Measurements from ENCODE around the gene RFX2. TPM values are rescaled to one million over a fixed set of nuclear protein-coding genes. Genes with fewer than 3 reads are reported as not detected.
A peak's percentile ranks its signal among the peaks of the same experiment; 100 is the strongest.

Gene RFX2
- total RNA-seq, 1 experiment from 2014 or later = 3.7 TPM

GRCh38 chr19:5969476-5969875 lies 140.8 kb downstream of the RFX2 start:
- no peak overlapping the region for H3T11ph ChIP-seq (ENCODE audit: low read length)
- Mint-ChIP-seq H3K27me3 (ENCODE audit: low read depth) (no peaks in the 10 kb centered on the region), H3K9me3 (no peaks in the 10 kb centered on the region), H3K4me1 (peaks cover 25 to 35% of the 10 kb centered on the region in 2 experiments), H3K27ac (peak overlapping the region in 2 of 3 experiments; percentile 73 to 99; a peak in 3 of 7 replicates), H3K4me3 (no peak overlapping the region), H3K36me3 (ENCODE audit: insufficient read depth in 1 of 3, low read depth in 3 of 3) (peaks cover 2 to 23% (median 5%) of the 10 kb centered on the region in 3 experiments; a peak in 6 of 7 replicates)
- H3K56ac ChIP-seq (ENCODE audit: insufficient read length, low read depth, low read length) = no peak overlapping the region
- no peak overlapping the region for H4K5ac ChIP-seq (ENCODE audit: insufficient read length, low read depth, low read length)
- no peak for DNase-seq
- H3K27me3 ChIP-seq (ENCODE audit: insufficient read depth, low read length) = no peaks in the 10 kb centered on the region
- no peak overlapping the region for H3K14ac ChIP-seq (ENCODE audit: insufficient read depth, low read length)
- no peak overlapping the region for H2AFZ ChIP-seq (ENCODE audit: low read length)
- no peak overlapping the region for H2BK12ac ChIP-seq (ENCODE audit: insufficient read length, low read depth, low read length)
- no peak overlapping the region for H3K23ac ChIP-seq (ENCODE audit: insufficient read length, low read depth, low read length)
- no peak overlapping the region for H2AK5ac ChIP-seq (ENCODE audit: insufficient read length, low read length)
- no peak overlapping the region for H4K91ac ChIP-seq (ENCODE audit: insufficient read length, low read depth, low read length)
- H4K20me1 ChIP-seq (ENCODE audit: control insufficient read depth, insufficient read depth, insufficient read length) = no peaks in the 10 kb centered on the region
- no peak overlapping the region for H3K4ac ChIP-seq (ENCODE audit: low read depth, low read length)
- no peaks in the 10 kb centered on the region for H3K23me2 ChIP-seq (ENCODE audit: insufficient read length, low read depth, low read length, poor library complexity, severe bottlenecking)
- no peak overlapping the region for H3K9ac ChIP-seq (ENCODE audit: extremely low read depth, insufficient read length, low read length)
- H4K8ac ChIP-seq (replicated peaks; ENCODE audit: insufficient read length, low read depth, low read length) = no peak overlapping the region
- H3K18ac ChIP-seq (ENCODE audit: insufficient read length, low read depth, low read length) = no peak overlapping the region
- H2BK20ac ChIP-seq (ENCODE audit: low read depth, low read length, poor library complexity, severe bottlenecking) = no peak overlapping the region
- no peaks in the 10 kb centered on the region; the same call in 1 of the 2 replicates for H3K4me1 ChIP-seq (ENCODE audit: insufficient read depth, low read length)
- H3K27ac ChIP-seq (ENCODE audit: insufficient read length, low read depth, low read length) = no peak overlapping the region
- no peak overlapping the region for H3K4me2 ChIP-seq (ENCODE audit: insufficient read depth, insufficient read length, low read length)
- H2BK5ac ChIP-seq (ENCODE audit: insufficient read length, low read length) = no peak overlapping the region
- no peak overlapping the region for H2BK15ac ChIP-seq (ENCODE audit: low read depth, low read length)
- peaks cover 23% of the 10 kb centered on the region for H3K79me1 ChIP-seq (ENCODE audit: insufficient read depth, low read depth, low read length, poor library complexity, severe bottlenecking)
- H2BK120ac ChIP-seq (ENCODE audit: low read depth, low read length, poor library complexity, severe bottlenecking) = no peak overlapping the region
- peaks cover 52% of the 10 kb centered on the region; the same call in 1 of the 2 replicates for H3K79me2 ChIP-seq (ENCODE audit: insufficient read depth, low read length)
- H3K9me3 ChIP-seq (ENCODE audit: control insufficient read depth, low read depth, low read length) = no peaks in the 10 kb centered on the region
- no peak for TF ChIP-seq CTCF (conservative IDR thresholded peaks at IDR 0.05)
- WGBS (ENCODE audit: extremely low coverage, insufficient read length, low lambda C conversion rate) = no CpG with 5 or more reads among the region's 8 CpGs
